Stimulated activated naive B cell treated with anti-CD40 and anti-IgM and Interleukin-4, amounts not matched to agents 10 μg/mL and 1 μg/mL and 100 μg/mL, for 72 hours (primary cell): ENCODE data around the gene BBLN.
A peak's percentile ranks its signal among the peaks of the same experiment; 100 is the strongest.
"Not testable (repeated sequence)": the region's sequence is repeated elsewhere in the genome, so short reads cannot be mapped to it uniquely, and the experiment has no call there.

Experiments
- ATAC-seq, 2 donors: fragments of 150-1000 bp; cut with Tn5 transposase; replicated peaks; 2 replicates each; pipeline ENCODE4 v1.10.0; 2021; ENCODE audit warnings: moderate library complexity in 1 of 2
- DNase-seq: peaks from one replicate; pipeline ENCODE4 v3.0.0; 2021
- H3K27ac Mint-ChIP-seq: one replicate; pipeline ENCODE4 v1.8.0; 2022; ENCODE audit warnings: mild to moderate bottlenecking, mixed read lengths
- H3K27me3 Mint-ChIP-seq, 2 donors: one replicate each; pipeline ENCODE4 v1.8.0; 2022; ENCODE audit warnings: mixed read lengths in 2 of 2
- H3K36me3 Mint-ChIP-seq, 2 donors: one replicate each; pipeline ENCODE4 v1.8.0; 2022; ENCODE audit warnings: mixed read lengths in 2 of 2, mild to moderate bottlenecking in 1 of 2
- H3K4me1 Mint-ChIP-seq, 2 donors: one replicate each; pipeline ENCODE4 v1.8.0; 2022; ENCODE audit warnings: mixed read lengths in 2 of 2, mild to moderate bottlenecking in 1 of 2
- H3K4me3 Mint-ChIP-seq, 2 donors: one replicate each; pipeline ENCODE4 v1.8.0; 2022; ENCODE audit warnings: mild to moderate bottlenecking in 2 of 2, mixed read lengths in 2 of 2, moderate library complexity in 1 of 2
- H3K9me3 Mint-ChIP-seq, 2 donors: one replicate each; pipeline ENCODE4 v1.8.0; 2022; ENCODE audit warnings: mixed read lengths in 2 of 2, mild to moderate bottlenecking in 1 of 2

Gene BBLN

DNA sequence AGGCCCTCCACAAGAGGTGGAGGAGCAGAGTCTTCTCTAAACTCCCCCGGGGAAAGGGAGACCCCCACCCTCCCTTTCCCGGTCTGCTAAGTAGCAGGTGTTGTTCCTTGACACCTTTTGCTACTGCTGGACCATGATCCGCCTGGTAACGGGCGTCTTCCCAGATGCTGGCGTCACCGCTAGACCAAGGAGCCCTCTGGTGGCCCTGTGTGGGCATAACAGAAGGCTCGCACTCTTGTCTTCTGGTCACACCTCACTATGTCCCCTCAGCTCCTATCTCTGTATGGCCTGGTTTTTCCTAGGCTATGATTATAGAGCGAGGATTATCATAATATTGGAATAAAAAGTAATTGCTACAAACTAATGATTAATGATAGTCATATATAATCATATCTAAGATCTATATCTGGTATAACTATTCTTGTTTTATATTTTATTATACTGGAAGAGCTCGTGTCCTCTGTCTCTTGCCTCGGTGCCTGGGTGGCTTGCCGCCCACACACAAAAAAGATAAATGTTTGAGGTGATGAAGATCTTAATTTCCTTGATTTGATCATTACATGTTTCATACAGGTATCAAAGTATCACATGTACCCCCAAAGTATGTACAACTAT, 30.0 kb upstream of the BBLN start:
- not testable (repeated sequence) for H3K9me3 Mint-ChIP-seq, H3K27ac Mint-ChIP-seq, DNase-seq, ATAC-seq
- H3K4me3 Mint-ChIP-seq = peak overlapping the region in 1 of 2 donors; percentile 29
- H3K36me3 Mint-ChIP-seq = peaks cover 2 to 14% of the 10 kb centered on the region in 2 donors
- peaks cover 14 to 17% of the 10 kb centered on the region in 2 donors for H3K27me3 Mint-ChIP-seq
- H3K4me1 Mint-ChIP-seq = peaks cover 25 to 39% of the 10 kb centered on the region in 2 donors

DNA sequence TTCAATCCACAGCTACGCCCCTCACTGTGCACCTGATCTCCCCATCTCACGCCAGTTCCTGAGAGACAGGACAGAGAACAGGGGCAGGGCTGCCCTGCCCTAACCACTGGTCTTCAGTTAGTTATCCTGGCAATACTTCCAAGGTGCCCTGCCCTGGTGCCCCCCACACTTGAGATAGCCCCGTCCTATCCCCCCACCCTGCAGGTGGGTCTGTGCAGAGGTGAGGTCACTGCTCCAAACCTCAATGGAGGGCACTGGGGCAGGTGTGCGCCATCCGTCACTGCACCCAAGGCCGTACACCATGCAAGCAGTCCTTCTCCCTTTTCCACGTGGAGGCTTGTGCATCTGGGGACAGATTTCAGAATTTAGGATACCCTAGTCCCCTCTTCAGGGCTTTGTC, 29.4 kb upstream of the BBLN start:
- peaks cover 2 to 11% of the 10 kb centered on the region in 2 donors for H3K36me3 Mint-ChIP-seq
- not testable (repeated sequence) for DNase-seq, H3K9me3 Mint-ChIP-seq, ATAC-seq, H3K27ac Mint-ChIP-seq, H3K4me3 Mint-ChIP-seq
- H3K27me3 Mint-ChIP-seq = peaks cover 15 to 22% of the 10 kb centered on the region in 2 donors
- peaks cover 23 to 38% of the 10 kb centered on the region in 2 donors for H3K4me1 Mint-ChIP-seq

DNA sequence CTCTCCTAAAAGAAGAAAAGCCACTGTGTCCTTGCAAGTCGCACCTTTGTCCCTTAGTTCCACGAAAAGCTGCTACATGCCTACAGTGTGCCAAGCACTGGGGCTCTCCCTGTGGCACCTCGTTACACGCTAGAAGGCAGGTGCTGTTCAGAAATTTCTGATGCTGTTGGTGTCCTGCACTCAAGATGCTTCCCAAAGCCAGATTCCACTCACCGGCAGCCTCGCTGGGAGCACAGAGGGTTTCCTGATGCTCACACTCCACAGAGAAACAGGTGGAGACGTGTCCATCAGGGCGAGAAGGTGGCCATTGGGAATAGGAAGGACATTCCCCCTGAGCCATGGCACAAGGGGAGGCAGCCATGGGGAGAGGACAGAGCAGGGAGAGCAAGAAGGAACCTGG, 28.7 kb upstream of the BBLN start:
- not testable (repeated sequence) for ATAC-seq, H3K27ac Mint-ChIP-seq, H3K4me3 Mint-ChIP-seq, DNase-seq, H3K9me3 Mint-ChIP-seq, H3K36me3 Mint-ChIP-seq
- Mint-ChIP-seq H3K4me1 (peaks cover 16 to 36% of the 10 kb centered on the region in 2 donors), H3K27me3 (peaks cover 19 to 27% of the 10 kb centered on the region in 2 donors)

DNA sequence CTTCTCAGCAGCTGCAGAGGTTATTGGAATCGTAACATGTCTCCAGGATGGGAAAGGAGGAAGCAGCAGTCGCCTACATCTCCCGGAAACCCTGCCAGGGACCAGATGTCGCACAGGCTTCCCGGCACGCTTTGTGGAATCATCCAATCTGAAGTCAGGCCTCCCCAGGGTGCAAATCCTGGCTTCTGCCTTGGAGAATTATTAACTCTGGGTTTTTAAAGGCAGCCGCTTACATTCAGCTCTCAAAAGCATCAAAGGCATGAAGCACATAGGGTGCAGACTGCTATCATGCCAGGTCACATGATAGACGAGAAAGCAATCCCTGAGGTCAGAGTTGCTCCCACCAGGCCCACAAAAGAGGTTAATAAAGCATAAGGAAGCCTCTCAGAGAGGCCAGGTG, 27.9 kb upstream of the BBLN start:
- not testable (repeated sequence) for H3K9me3 Mint-ChIP-seq, H3K4me3 Mint-ChIP-seq, H3K36me3 Mint-ChIP-seq, DNase-seq, H3K27ac Mint-ChIP-seq, ATAC-seq
- H3K4me1 Mint-ChIP-seq = peaks cover 16 to 34% of the 10 kb centered on the region in 2 donors
- H3K27me3 Mint-ChIP-seq = peaks cover 24 to 31% of the 10 kb centered on the region in 2 donors

DNA sequence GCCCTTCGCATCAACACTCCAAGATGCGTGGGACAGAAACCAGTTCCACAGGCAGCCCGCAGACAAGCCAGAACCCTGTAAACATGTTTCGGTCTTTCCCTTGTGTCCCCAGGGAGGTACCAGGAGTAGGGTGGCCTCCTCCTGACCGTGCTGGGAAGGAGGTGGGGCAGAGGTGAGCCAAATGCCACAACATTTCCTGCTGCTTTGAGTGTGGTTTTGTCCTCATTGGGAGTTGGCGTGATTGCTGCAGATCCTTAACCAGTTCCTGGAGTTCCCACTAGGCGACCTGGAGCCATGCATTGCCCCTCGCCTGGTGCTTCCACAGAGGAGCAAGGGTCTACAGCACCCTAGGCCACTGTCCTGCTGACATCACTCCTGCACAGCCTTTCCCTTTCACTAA, 24.5 kb upstream of the BBLN start:
- not testable (repeated sequence) for H3K9me3 Mint-ChIP-seq, H3K27ac Mint-ChIP-seq, H3K4me3 Mint-ChIP-seq, DNase-seq, H3K36me3 Mint-ChIP-seq
- peaks cover 26 to 43% of the 10 kb centered on the region in 2 donors for H3K27me3 Mint-ChIP-seq
- peaks cover 6 to 14% of the 10 kb centered on the region in 2 donors for H3K4me1 Mint-ChIP-seq
- ATAC-seq = peak in 1 of 2 donors; percentile 29

DNA sequence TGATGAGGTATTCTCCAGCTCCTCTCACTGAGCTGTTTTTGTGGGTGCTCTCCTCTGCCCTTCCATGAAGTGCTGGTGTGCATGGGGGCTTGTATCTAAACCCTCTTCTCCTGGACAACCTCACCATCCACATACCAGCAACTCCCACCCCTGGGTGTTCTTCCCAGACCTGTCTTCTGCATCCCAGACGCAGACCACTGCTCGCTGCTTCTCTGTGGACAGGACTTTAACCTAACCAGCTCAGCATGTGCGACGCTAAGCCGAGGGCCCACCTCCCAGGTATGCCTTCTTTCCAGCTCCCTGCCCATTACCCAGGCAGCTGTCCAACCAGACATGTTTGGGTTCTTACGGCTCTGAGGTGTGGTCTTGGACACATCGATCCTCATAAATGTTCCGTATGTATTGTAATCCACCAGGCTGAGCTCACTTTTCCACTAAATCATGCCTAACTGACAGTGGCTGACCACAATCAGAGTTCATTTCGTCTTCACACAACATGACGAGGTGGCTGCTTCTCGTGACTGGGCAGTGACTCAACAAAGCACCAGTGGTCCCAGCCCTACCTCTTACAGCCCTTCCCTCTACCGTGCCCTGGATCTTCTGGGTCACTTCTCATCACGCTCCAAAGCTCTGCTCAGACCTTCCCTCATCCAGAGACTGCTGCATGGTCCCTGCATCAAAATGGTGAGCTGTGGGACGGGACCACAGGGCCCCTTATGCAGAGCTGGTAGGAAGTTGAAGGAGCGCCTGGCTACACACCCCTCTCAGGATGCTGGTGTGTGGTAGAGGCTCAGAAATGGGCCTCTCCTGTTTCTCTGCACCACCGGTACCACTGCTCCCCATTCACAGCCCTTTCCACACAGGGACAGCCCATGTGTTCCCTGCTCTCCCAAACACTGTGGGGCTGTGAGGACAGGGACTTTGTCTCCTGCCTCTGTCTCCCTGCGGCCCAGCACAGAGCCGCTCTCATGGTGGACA, 23.0 kb upstream of the BBLN start:
- H3K27ac Mint-ChIP-seq = no peak overlapping the region
- ATAC-seq (no peak), DNase-seq (no peak)
- no peaks in the 10 kb centered on the region for H3K36me3 Mint-ChIP-seq
- H3K27me3 Mint-ChIP-seq = peaks cover 20 to 37% of the 10 kb centered on the region in 2 donors
- H3K4me3 Mint-ChIP-seq = no peak overlapping the region
- peaks cover 6 to 14% of the 10 kb centered on the region in 2 donors for H3K4me1 Mint-ChIP-seq
- H3K9me3 Mint-ChIP-seq = no peaks in the 10 kb centered on the region

DNA sequence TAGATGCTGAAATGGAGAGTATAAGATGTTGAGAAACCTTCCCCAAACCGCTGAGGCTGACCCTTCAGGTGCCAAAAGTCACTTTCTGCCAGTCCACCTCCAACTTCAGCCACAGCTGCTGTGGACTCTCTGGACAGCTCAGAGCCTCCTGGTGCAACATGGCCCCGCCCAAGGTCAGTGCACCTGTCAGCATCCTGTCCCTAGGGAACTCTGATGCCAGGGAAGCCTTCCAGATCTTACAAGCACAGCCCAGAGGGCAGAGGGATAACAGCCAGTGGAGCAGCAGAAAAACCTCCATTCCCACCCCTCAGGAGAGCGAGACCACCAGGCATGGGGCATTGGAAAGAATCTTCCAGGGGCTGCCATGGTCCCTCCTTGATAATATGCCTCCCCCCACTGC, 22.1 kb upstream of the BBLN start:
- no peaks in the 10 kb centered on the region for H3K36me3 Mint-ChIP-seq
- ATAC-seq (no peak), DNase-seq (no peak)
- no peaks in the 10 kb centered on the region for H3K9me3 Mint-ChIP-seq
- no peak overlapping the region for H3K4me3 Mint-ChIP-seq
- no peak overlapping the region for H3K27ac Mint-ChIP-seq
- H3K27me3 Mint-ChIP-seq = peaks cover 15 to 39% of the 10 kb centered on the region in 2 donors
- H3K4me1 Mint-ChIP-seq = peaks cover 6 to 13% of the 10 kb centered on the region in 2 donors

DNA sequence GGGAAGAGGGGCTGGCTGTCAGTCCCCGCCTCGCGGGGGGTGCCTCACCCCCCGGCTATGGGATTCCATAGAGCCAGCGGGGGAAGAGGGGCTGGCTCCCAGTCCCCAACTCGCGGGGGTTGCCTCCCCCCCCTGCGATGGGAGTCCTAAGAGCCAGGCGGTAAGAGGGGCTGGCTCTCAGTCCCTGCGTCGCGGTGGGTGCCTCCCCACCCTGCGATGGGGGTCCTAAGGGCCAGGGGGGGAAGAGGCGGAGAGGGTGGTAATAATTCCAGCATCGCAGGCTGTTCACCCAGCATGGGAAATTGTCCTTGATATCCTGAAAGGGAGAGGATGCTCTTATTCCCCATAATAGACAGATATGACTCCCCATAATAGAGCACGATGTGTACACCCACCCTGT, 20.4 kb upstream of the BBLN start:
- no peak for DNase-seq
- Mint-ChIP-seq H3K36me3 (no peaks in the 10 kb centered on the region), H3K9me3 (no peaks in the 10 kb centered on the region), H3K4me1 (peaks cover 4 to 9% of the 10 kb centered on the region in 2 donors), H3K4me3 (no peak overlapping the region), H3K27ac (no peak overlapping the region), H3K27me3 (peaks cover 11 to 36% of the 10 kb centered on the region in 2 donors)
- ATAC-seq = no peak

GRCh38 chr9:128141604-128142003, 18.5 kb upstream of the BBLN start:
- ATAC-seq (no peak), DNase-seq (no peak)
- Mint-ChIP-seq H3K36me3 (no peaks in the 10 kb centered on the region), H3K27ac (no peak overlapping the region), H3K4me1 (no peaks in the 10 kb centered on the region), H3K4me3 (no peak overlapping the region), H3K27me3 (peaks cover 7 to 25% of the 10 kb centered on the region in 2 donors), H3K9me3 (no peaks in the 10 kb centered on the region)

- Mint-ChIP-seq H3K4me3 (no peak overlapping the region), H3K9me3 (no peaks in the 10 kb centered on the region), H3K36me3 (no peaks in the 10 kb centered on the region), H3K27ac (no peak overlapping the region), H3K27me3 (peaks cover 2 to 22% of the 10 kb centered on the region in 2 donors), H3K4me1 (no peaks in the 10 kb centered on the region)
- ATAC-seq = no peak
- no peak for DNase-seq
Measured at GRCh38 chr9:128142061-128142460, 18.0 kb upstream of the BBLN start.

DNA sequence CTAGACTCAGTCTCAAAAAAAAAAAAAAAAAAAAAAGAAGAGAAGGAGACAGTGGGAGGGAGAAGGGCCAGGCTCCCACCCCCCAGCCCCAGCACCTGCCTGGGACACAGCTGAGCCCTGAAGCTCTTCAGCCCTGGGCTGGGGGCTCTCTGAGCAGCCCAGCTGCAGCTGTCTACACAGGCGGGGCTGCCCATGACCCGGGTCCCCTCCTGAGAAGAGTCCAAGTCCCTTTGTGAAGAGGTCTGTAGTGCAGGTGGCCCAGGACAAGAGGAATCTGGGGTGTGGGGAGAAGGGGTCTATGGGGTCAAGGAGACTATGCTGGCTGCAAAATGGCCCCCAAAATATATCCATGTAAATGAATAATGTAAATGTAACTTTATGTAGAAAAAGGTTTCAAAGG, 17.5 kb upstream of the BBLN start:
- Mint-ChIP-seq H3K36me3 (no peaks in the 10 kb centered on the region), H3K4me1 (no peaks in the 10 kb centered on the region), H3K4me3 (no peak overlapping the region), H3K27me3 (peaks cover 0 to 16% of the 10 kb centered on the region in 2 donors), H3K9me3 (no peaks in the 10 kb centered on the region), H3K27ac (no peak overlapping the region)
- no peak for ATAC-seq
- no peak for DNase-seq

- Mint-ChIP-seq H3K27ac (no peak overlapping the region), H3K4me3 (no peak overlapping the region), H3K27me3 (peaks cover 0 to 9% of the 10 kb centered on the region in 2 donors), H3K4me1 (no peaks in the 10 kb centered on the region), H3K9me3 (no peaks in the 10 kb centered on the region), H3K36me3 (no peaks in the 10 kb centered on the region)
- DNase-seq = no peak
- ATAC-seq = no peak
Measured at GRCh38 chr9:128143525-128144238, 16.4 kb upstream of the BBLN start.

GRCh38 chr9:128144239-128145181, 15.6 kb upstream of the BBLN start:
- H3K27me3 Mint-ChIP-seq = peaks cover 0 to 9% of the 10 kb centered on the region in 2 donors
- H3K27ac Mint-ChIP-seq = no peak overlapping the region
- no peaks in the 10 kb centered on the region for H3K9me3 Mint-ChIP-seq
- no peak overlapping the region for H3K4me3 Mint-ChIP-seq
- ATAC-seq (no peak), DNase-seq (no peak)
- no peaks in the 10 kb centered on the region for H3K36me3 Mint-ChIP-seq
- H3K4me1 Mint-ChIP-seq = no peaks in the 10 kb centered on the region
